HG02759 (cell line): Measurements from ENCODE around the gene APLP2.
"Not testable (repeated sequence)": the region's sequence is repeated elsewhere in the genome, so short reads cannot be mapped to it uniquely, and the experiment has no call there.

Experiments
- ATAC-seq: cut with Tn5 transposase; IDR thresholded peaks from one replicate; pipeline ENCODE4 v1.9.1; 2021; ENCODE audit warnings: mild to moderate bottlenecking, moderate library complexity; ENCODE audit not compliant: unreplicated experiment

APLP2 gene

GRCh38 chr11:130189492-130190210 lies 120.0 kb downstream of the APLP2 start:
- ATAC-seq, result no peak

GRCh38 chr11:130190371-130190881 lies 120.7 kb downstream of the APLP2 start:
- ATAC-seq, result no peak

GRCh38 chr11:130191896-130192295 lies 122.2 kb downstream of the APLP2 start:
- no peak for ATAC-seq

- no peak for ATAC-seq
Observed at GRCh38 chr11:130192845-130193267, 123.2 kb downstream of the APLP2 start.

GRCh38 chr11:130193551-130193950 lies 123.9 kb downstream of the APLP2 start:
- not testable (repeated sequence) for ATAC-seq
